ENCODE measurements around the gene GRK6. TPM values are rescaled to one million over a fixed set of nuclear protein-coding genes. Genes with fewer than 3 reads are reported as not detected.

The GRK6 gene
- polyA plus RNA-seq, 1 of the 3 experiments (the other 2 are of a cell fraction), result 39.5 TPM

DNA sequence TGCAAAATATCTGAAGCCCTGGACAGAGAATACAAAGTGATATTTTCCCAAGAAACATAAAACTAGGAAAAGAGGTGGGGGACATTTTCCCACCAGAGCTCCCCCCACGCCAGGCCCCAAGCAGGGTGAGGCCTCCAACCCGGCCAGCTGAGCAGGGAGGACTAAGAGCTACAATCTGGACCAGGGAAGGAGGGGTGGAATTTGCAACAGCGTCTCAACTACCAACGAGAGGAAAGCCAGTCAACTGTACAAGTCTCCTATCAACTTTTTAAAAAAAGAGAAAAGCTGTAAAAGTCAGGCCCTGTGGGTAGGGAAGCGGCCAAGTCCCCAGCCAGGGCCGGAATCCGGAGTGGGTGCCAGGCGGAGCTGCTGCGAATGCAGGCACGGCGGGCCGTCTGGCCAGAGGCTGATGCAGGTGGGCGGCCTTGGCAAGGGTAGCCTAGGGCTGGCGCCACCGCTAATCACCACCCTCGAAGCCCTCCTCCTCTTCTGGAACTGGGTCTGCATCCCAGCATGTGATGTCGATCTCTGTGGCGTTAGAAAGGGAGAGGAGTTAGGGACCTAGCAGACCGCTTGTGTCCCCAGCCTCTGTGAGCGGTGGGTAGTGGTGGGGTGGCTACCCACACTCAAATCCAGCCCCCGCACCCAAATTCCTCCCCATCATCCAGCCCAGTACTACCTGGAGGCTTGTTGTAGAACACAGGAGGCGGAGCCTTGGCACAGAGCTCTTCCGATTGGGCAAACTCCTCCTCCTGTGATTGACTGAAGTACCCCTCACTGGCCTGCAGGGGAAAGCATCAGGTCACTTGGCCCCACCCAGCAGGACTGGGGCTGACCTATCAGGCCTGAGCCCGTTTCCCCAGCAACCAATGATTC lies 30.7 kb downstream of the GRK6 start (continued):
- no peak for TF ChIP-seq ELF1 (IDR thresholded peaks at IDR 0.05)
- TF ChIP-seq, protein P1, sequence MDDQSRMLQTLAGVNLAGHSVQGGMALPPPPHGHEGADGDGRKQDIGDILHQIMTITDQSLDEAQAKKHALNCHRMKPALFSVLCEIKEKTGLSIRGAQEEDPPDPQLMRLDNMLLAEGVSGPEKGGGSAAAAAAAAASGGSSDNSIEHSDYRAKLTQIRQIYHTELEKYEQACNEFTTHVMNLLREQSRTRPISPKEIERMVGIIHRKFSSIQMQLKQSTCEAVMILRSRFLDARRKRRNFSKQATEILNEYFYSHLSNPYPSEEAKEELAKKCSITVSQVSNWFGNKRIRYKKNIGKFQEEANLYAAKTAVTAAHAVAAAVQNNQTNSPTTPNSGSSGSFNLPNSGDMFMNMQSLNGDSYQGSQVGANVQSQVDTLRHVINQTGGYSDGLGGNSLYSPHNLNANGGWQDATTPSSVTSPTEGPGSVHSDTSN (IDR thresholded peaks at IDR 0.05), result peak; percentile 88
- TF ChIP-seq, protein P2, sequence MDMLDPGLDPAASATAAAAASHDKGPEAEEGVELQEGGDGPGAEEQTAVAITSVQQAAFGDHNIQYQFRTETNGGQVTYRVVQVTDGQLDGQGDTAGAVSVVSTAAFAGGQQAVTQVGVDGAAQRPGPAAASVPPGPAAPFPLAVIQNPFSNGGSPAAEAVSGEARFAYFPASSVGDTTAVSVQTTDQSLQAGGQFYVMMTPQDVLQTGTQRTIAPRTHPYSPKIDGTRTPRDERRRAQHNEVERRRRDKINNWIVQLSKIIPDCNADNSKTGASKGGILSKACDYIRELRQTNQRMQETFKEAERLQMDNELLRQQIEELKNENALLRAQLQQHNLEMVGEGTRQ (IDR thresholded peaks at IDR 0.05; ENCODE audit: borderline replicate concordance, low read depth, low read length), result no peak
- TF ChIP-seq RXRA (IDR thresholded peaks at IDR 0.05; ENCODE audit: borderline replicate concordance, low read depth), result no peak
- TF ChIP-seq FOXJ3 (CRISPR knock-in tag; IDR thresholded peaks at IDR 0.05), result no peak
- TF ChIP-seq, protein P3, sequence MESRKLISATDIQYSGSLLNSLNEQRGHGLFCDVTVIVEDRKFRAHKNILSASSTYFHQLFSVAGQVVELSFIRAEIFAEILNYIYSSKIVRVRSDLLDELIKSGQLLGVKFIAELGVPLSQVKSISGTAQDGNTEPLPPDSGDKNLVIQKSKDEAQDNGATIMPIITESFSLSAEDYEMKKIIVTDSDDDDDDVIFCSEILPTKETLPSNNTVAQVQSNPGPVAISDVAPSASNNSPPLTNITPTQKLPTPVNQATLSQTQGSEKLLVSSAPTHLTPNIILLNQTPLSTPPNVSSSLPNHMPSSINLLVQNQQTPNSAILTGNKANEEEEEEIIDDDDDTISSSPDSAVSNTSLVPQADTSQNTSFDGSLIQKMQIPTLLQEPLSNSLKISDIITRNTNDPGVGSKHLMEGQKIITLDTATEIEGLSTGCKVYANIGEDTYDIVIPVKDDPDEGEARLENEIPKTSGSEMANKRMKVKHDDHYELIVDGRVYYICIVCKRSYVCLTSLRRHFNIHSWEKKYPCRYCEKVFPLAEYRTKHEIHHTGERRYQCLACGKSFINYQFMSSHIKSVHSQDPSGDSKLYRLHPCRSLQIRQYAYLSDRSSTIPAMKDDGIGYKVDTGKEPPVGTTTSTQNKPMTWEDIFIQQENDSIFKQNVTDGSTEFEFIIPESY (IDR thresholded peaks at IDR 0.05; ENCODE audit: borderline replicate concordance, low read depth), result no peak
- no peak for TF ChIP-seq NFIC (IDR thresholded peaks at IDR 0.05; ENCODE audit: borderline replicate concordance)

DNA sequence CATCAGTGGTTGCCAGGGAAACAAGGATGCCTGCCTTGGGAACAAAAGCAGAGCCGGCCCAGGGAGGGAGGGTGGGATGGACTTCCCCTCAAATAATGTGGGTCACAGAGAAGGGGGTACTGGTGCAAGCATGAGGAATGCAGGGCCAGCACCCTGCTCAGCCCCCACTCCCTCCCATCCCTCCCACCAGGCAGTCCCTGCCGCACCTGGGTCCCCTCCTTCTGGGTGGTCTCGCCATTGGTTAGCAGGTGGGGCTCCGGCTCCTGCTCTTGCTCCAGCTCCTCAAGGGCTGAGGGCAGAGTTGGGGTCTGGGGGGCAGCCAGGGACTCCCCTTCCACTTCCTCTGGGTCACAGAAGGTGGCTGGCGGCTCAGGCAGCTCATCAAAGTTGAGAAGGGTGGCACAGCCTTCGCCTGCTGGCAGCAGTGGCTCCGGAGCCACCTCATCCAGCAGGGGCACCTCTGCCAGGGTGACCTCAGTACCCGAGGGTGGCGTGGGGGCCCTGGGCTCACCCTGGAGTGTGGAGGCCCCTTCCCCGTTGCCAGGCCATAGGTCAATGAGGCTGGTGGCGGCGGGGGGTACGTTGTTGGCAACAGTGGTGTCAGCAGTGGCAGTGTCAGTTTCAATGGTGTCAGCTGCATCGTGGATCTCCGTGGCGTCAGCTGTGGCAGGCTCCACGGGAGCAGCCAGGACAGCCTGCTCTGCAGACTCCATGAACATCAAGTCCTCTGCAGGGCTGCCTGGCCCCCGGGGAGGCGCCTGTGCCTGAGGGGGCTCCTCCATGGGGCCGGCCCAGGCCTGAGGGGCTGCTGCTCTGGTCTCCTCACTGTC lies 31.6 kb downstream of the GRK6 start:
- H3K27ac ChIP-seq (ENCODE audit: low read depth in 2 of 2, low read length in 1 of 2), result peak overlapping the region; percentile 69 to 84
- H3K4me3 ChIP-seq (ENCODE audit: low read depth in 2 of 2, low read length in 1 of 2), result no peak overlapping the region; a peak in 1 of 4 replicates
- peaks cover 41% of the 10 kb centered on the region for H3F3A ChIP-seq (replicated peaks; ENCODE audit: insufficient read depth)
- no peak for TF ChIP-seq JUND (IDR thresholded peaks at IDR 0.05)
- no peak for TF ChIP-seq SMC3 (IDR thresholded peaks at IDR 0.05; ENCODE audit: low read depth, low read length)
- TF ChIP-seq, protein P4, sequence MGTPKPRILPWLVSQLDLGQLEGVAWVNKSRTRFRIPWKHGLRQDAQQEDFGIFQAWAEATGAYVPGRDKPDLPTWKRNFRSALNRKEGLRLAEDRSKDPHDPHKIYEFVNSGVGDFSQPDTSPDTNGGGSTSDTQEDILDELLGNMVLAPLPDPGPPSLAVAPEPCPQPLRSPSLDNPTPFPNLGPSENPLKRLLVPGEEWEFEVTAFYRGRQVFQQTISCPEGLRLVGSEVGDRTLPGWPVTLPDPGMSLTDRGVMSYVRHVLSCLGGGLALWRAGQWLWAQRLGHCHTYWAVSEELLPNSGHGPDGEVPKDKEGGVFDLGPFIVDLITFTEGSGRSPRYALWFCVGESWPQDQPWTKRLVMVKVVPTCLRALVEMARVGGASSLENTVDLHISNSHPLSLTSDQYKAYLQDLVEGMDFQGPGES (IDR thresholded peaks at IDR 0.05; ENCODE audit: low read depth, low read length), result no peak
- no peak for TF ChIP-seq GATA2 (CRISPR knock-in tag; IDR thresholded peaks at IDR 0.05)
- no peak for TF ChIP-seq ELF1 (IDR thresholded peaks at IDR 0.05)
- no peak for TF ChIP-seq SIN3A (IDR thresholded peaks at IDR 0.05; ENCODE audit: borderline replicate concordance, low read depth, low read length)
- TF ChIP-seq, protein P5, sequence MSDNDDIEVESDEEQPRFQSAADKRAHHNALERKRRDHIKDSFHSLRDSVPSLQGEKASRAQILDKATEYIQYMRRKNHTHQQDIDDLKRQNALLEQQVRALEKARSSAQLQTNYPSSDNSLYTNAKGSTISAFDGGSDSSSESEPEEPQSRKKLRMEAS (IDR thresholded peaks at IDR 0.05; ENCODE audit: low read depth), result no peak
- no peak for TF ChIP-seq TCF12 (IDR thresholded peaks at IDR 0.05)
- POLR2A ChIA-PET, result interaction anchor here (1.1 to 4.6 kb wide), 6 partner anchors 14 to 53 kb away, joined by 3 to 43 read pairs (median 4); partner anchors contain the start of gene PDLIM7
- 63% methylated on average over 8 of the region's 20 CpGs for WGBS (ENCODE audit: low lambda C conversion rate)
- H3K79me2 ChIP-seq (ENCODE audit: insufficient read depth), result no peaks in the 10 kb centered on the region
- H3K27me3 ChIP-seq (ENCODE audit: insufficient read depth), result no peaks in the 10 kb centered on the region
- peaks cover 69% of the 10 kb centered on the region for H4K20me1 ChIP-seq (ENCODE audit: insufficient read depth)
- H3K9ac ChIP-seq, result no peak overlapping the region
- no peaks in the 10 kb centered on the region for H3K9me2 ChIP-seq
- no peak overlapping the region for H3K4me2 ChIP-seq
- H3K9me3 ChIP-seq, result no peaks in the 10 kb centered on the region
- no peak for DNase-seq
- no peak overlapping the region for H2AFZ ChIP-seq (ENCODE audit: low read depth)
- peaks cover 17 to 52% of the 10 kb centered on the region in 2 experiments for H3K36me3 ChIP-seq (replicated peaks in 1 of 2; ENCODE audit: control insufficient read depth in 1 of 2, insufficient read depth in 2 of 2, low read length in 1 of 2)
- CTCF ChIA-PET, result interaction anchor here (1.0 to 15.5 kb wide), 21 partner anchors 8 to 149 kb away, joined by 3 to 375 read pairs (median 9); partner anchors contain the start of genes DBN1, F12, GRK6 and PDLIM7
- peaks cover 12 to 65% of the 10 kb centered on the region in 2 experiments for H3K4me1 ChIP-seq (ENCODE audit: control insufficient read depth in 1 of 2, insufficient read depth in 2 of 2, low read depth in 1 of 2, low read length in 1 of 2)
